Cardiac muscle cell (in vitro differentiated cells and primary cell): Measurements from ENCODE around the gene CEL. TPM values are rescaled to one million over a fixed set of nuclear protein-coding genes. Genes with fewer than 3 reads are reported as not detected.

ENCODE experiments used
- DNase-seq, 2 donors: peaks; one replicate each; pipeline versions ENCODE4 v3.0.0 to v3.0.0-alpha.2; 2010 to 2017; ENCODE audit warnings: low read depth in 1 of 2, low spot score in 1 of 2
- H3K27ac ChIP-seq: fragments of 200-600 bp; sonication (generic); 2 replicates; pipeline ENCODE4 v1.5.1; 2016
- H3K27me3 ChIP-seq: fragments of 200-600 bp; sonication (generic); 2 replicates; pipeline ENCODE4 v1.6.0; 2016; ENCODE audit warnings: control low read depth
- H3K36me3 ChIP-seq: fragments of 200-600 bp; sonication (generic); 2 replicates; pipeline ENCODE4 v1.5.1; 2016; ENCODE audit warnings: control low read depth
- H3K4me1 ChIP-seq: fragments of 200-600 bp; sonication (generic); 2 replicates; pipeline ENCODE4 v1.8.1; 2017; ENCODE audit warnings: low read depth, mild to moderate bottlenecking, mixed run types
- H3K4me3 ChIP-seq: fragments of 200-600 bp; sonication (generic); 2 replicates; pipeline ENCODE4 v1.5.1; 2016; ENCODE audit warnings: mild to moderate bottlenecking
- H3K9me3 ChIP-seq: fragments of 200-600 bp; sonication (generic); 2 replicates; pipeline ENCODE4 v1.5.1; 2017; ENCODE audit warnings: low read depth, mild to moderate bottlenecking, control low read depth
- CTCF ChIP-seq: IDR thresholded peaks from 2 replicates; pipeline ENCODE4 v1.5.1; 2012; ENCODE audit warnings: low read depth, mild to moderate bottlenecking, low read length
- polyA plus RNA-seq: library from polyadenylated mRNA; unstranded; fragments of >200 nt; fragmentation: Nextera tagmentation; extraction: Ambion mirVana; gene quantifications from 2 replicates; pipeline ENCODE4 v1.2.1, GENCODE V29; 2016
- total RNA-seq: library from RNA; depleted of rRNA; stranded (reverse); fragments of >200 nt; gene quantifications from 2 replicates; pipeline ENCODE4 v1.2.3, GENCODE V29; 2016

The CEL gene
- total and polyA plus RNA-seq, 2 experiments from 2014 or later, result 0.73 to 1.1 TPM

GRCh38 chr9:133046900-133047295 lies 14.9 kb upstream of the CEL start:
- Histone ChIP-seq H3K4me1 (no peaks in the 10 kb centered on the region), H3K36me3 (peaks cover 49% of the 10 kb centered on the region)

GRCh38 chr9:133048595-133048994 lies 13.2 kb upstream of the CEL start:
- H3K36me3 ChIP-seq, result peaks cover 40% of the 10 kb centered on the region
- peak; percentile 38 for TF ChIP-seq CTCF

More at GRCh38 chr9:133046900-133047295, 14.9 kb upstream of the CEL start:
- DNase-seq, result no peak
- no peak for TF ChIP-seq CTCF
- Histone ChIP-seq H3K27me3 (no peaks in the 10 kb centered on the region), H3K9me3 (no peaks in the 10 kb centered on the region), H3K27ac (no peak overlapping the region), H3K4me3 (no peak overlapping the region)

GRCh38 chr9:133049043-133049442 lies 12.7 kb upstream of the CEL start:
- H3K4me3 ChIP-seq, result no peak overlapping the region
- no peak for TF ChIP-seq CTCF
- H3K36me3 ChIP-seq, result peaks cover 43% of the 10 kb centered on the region
- H3K27me3 ChIP-seq, result no peaks in the 10 kb centered on the region
- H3K9me3 ChIP-seq, result no peaks in the 10 kb centered on the region
- DNase-seq, result no peak
- no peak overlapping the region for H3K27ac ChIP-seq
- no peaks in the 10 kb centered on the region for H3K4me1 ChIP-seq

More at GRCh38 chr9:133048595-133048994, 13.2 kb upstream of the CEL start:
- Histone ChIP-seq H3K9me3 (no peaks in the 10 kb centered on the region), H3K27me3 (no peaks in the 10 kb centered on the region), H3K4me3 (no peak overlapping the region), H3K4me1 (no peaks in the 10 kb centered on the region), H3K27ac (no peak overlapping the region)
- peak in 1 of 2 donors; percentile 30 for DNase-seq

- H3K27ac ChIP-seq, result no peak overlapping the region
- H3K27me3 ChIP-seq, result no peaks in the 10 kb centered on the region
- no peak for TF ChIP-seq CTCF
- no peaks in the 10 kb centered on the region for H3K4me1 ChIP-seq
- peaks cover 41% of the 10 kb centered on the region for H3K36me3 ChIP-seq
- no peak overlapping the region for H3K4me3 ChIP-seq
- no peaks in the 10 kb centered on the region for H3K9me3 ChIP-seq
- peak in 1 of 2 donors; percentile 19 for DNase-seq
Observed at GRCh38 chr9:133050142-133050541, 11.6 kb upstream of the CEL start.

GRCh38 chr9:133050781-133051180 lies 11.0 kb upstream of the CEL start:
- no peaks in the 10 kb centered on the region for H3K9me3 ChIP-seq
- peaks cover 43% of the 10 kb centered on the region for H3K36me3 ChIP-seq
- DNase-seq, result no peak
- H3K27me3 ChIP-seq, result no peaks in the 10 kb centered on the region
- H3K27ac ChIP-seq, result no peak overlapping the region
- TF ChIP-seq CTCF, result no peak
- no peak overlapping the region for H3K4me3 ChIP-seq
- H3K4me1 ChIP-seq, result no peaks in the 10 kb centered on the region
